IMR-90 (cell line): Measurements from ENCODE around the gene SLC27A4. TPM values are rescaled to one million over a fixed set of nuclear protein-coding genes. Genes with fewer than 3 reads are reported as not detected.

Source experiments
- ATAC-seq: fragments of 200-7000 bp; cut with Tn5 transposase; 2 replicates; pipeline ENCODE4 v1.9.1; 2020; ENCODE audit warnings: low read depth, mild to moderate bottlenecking, moderate library complexity
- BruUV-seq: library from RNA; stranded (reverse); fragments of 400-500 nt; replicated peaks from 2 replicates; lab custom pipeline; 2021; lab: Mats Ljungman, UMichigan
- CTCF ChIA-PET: fragments of 300-600 bp; formaldehyde crosslinking; extraction: SDS; loops from one replicate; lab custom pipeline; 2021; ENCODE audit warnings: antibody characterized with exemption; lab: Yijun Ruan, JAX
- POLR2A ChIA-PET: fragments of 300-600 bp; sonication (Branson Sonifier 250); formaldehyde crosslinking; loops from one replicate; lab custom pipeline; 2022; ENCODE audit warnings: antibody characterized with exemption; ENCODE audit not compliant: unreplicated experiment; lab: Charles Lee
- DNase-seq: peaks from one replicate; pipeline ENCODE4 v3.0.0; 2013
- H2AFZ ChIP-seq: replicated peaks from 2 replicates; pipeline ENCODE3; 2013; ENCODE audit warnings: low read length, mild to moderate bottlenecking; ENCODE audit not compliant: poor library complexity
- H2AK5ac ChIP-seq: 2 replicates; pipeline ENCODE4 v1.6.1; 2013; ENCODE audit warnings: low read depth, low read length, inconsistent platforms
- H2AK9ac ChIP-seq: replicated peaks from 2 replicates; pipeline ENCODE3; 2013; ENCODE audit warnings: mild to moderate bottlenecking, low read depth, low read length, moderate library complexity; ENCODE audit not compliant: poor library complexity
- H2BK120ac ChIP-seq: 2 replicates; pipeline ENCODE4 v1.6.1; 2013; ENCODE audit warnings: low read depth, low read length, inconsistent platforms
- H2BK15ac ChIP-seq: 3 replicates; pipeline ENCODE4 v1.6.1; 2013; ENCODE audit warnings: low read depth, low read length, inconsistent platforms
- H2BK20ac ChIP-seq: 2 replicates; pipeline ENCODE4 v1.6.1; 2013; ENCODE audit warnings: low read depth, mild to moderate bottlenecking, inconsistent platforms, low read length, moderate library complexity
- H2BK5ac ChIP-seq: 2 replicates; pipeline ENCODE4 v1.6.1; 2013; ENCODE audit warnings: mild to moderate bottlenecking, low read depth, low read length, inconsistent platforms; ENCODE audit not compliant: poor library complexity, severe bottlenecking
- H3K14ac ChIP-seq: replicated peaks from 2 replicates; pipeline ENCODE4 v1.6.1; 2013; ENCODE audit warnings: low read depth, low read length, inconsistent platforms
- H3K18ac ChIP-seq: 2 replicates; pipeline ENCODE4 v1.6.1; 2013; ENCODE audit warnings: low read depth, low read length, control low read depth
- H3K23ac ChIP-seq: 2 replicates; pipeline ENCODE4 v1.6.1; 2013; ENCODE audit warnings: low read depth, low read length, inconsistent platforms
- H3K27ac ChIP-seq: 2 replicates; pipeline ENCODE4 v1.5.1; 2013; ENCODE audit warnings: mild to moderate bottlenecking, control low read depth, low read length; ENCODE audit not compliant: insufficient read depth
- H3K27me3 ChIP-seq: 2 replicates; pipeline ENCODE4 v1.6.1; 2013; ENCODE audit warnings: low read length; ENCODE audit not compliant: control insufficient read depth, insufficient read depth
- H3K36me3 ChIP-seq: 2 replicates; pipeline ENCODE4 v1.6.1; 2013; ENCODE audit warnings: low read length, mixed read lengths; ENCODE audit not compliant: control insufficient read depth, insufficient read depth
- H3K4ac ChIP-seq: 2 replicates; pipeline ENCODE4 v1.6.1; 2013; ENCODE audit warnings: low read depth, low read length, inconsistent platforms
- H3K4me1 ChIP-seq: 2 replicates; pipeline ENCODE4 v1.6.1; 2013; ENCODE audit warnings: low read length, mixed read lengths; ENCODE audit not compliant: control insufficient read depth, insufficient read depth
- H3K4me2 ChIP-seq: 2 replicates; pipeline ENCODE4 v1.6.1; 2013; ENCODE audit warnings: low read depth, mild to moderate bottlenecking, control low read depth, low read length, moderate library complexity
- H3K4me3 ChIP-seq: 2 replicates; pipeline ENCODE4 v1.5.1; 2013; ENCODE audit warnings: low read depth, mild to moderate bottlenecking, control low read depth, low read length, moderate library complexity; ENCODE audit not compliant: insufficient read depth
- H3K56ac ChIP-seq: 2 replicates; pipeline ENCODE4 v1.6.1; 2013; ENCODE audit warnings: low read length, inconsistent platforms; ENCODE audit not compliant: insufficient read depth; ENCODE audit errors: extremely low read depth
- H3K79me1 ChIP-seq, 2 experiments: 2 replicates each; pipeline ENCODE4 v1.6.1; 2013; ENCODE audit warnings: low read length in 2 of 2, inconsistent platforms in 1 of 2, low read depth in 1 of 2
- H3K9ac ChIP-seq: 2 replicates; pipeline ENCODE4 v1.6.1; 2013; ENCODE audit warnings: low read depth, low read length, control low read depth
- H3K9me1 ChIP-seq: 2 replicates; pipeline ENCODE4 v1.6.1; 2013; ENCODE audit warnings: low read length, inconsistent platforms; ENCODE audit not compliant: insufficient read depth
- H3K9me3 ChIP-seq: 2 replicates; pipeline ENCODE4 v1.6.1; 2013; ENCODE audit warnings: low read length; ENCODE audit not compliant: control insufficient read depth, insufficient read depth
- H4K20me1 ChIP-seq: 2 replicates; pipeline ENCODE4 v1.6.1; 2013; ENCODE audit warnings: low read length, inconsistent platforms; ENCODE audit not compliant: insufficient read depth
- H4K5ac ChIP-seq: 2 replicates; pipeline ENCODE4 v1.6.1; 2013; ENCODE audit warnings: mild to moderate bottlenecking, low read depth, low read length, control low read depth
- H4K8ac ChIP-seq, 2 experiments: 2 replicates each; pipeline ENCODE4 v1.6.1; 2013; ENCODE audit warnings: low read depth in 2 of 2, low read length in 2 of 2, control low read depth in 1 of 2, inconsistent platforms in 1 of 2
- H4K91ac ChIP-seq: 2 replicates; pipeline ENCODE4 v1.6.1; 2013; ENCODE audit warnings: low read depth, low read length, inconsistent platforms; ENCODE audit not compliant: insufficient read depth
- CEBPB ChIP-seq: IDR thresholded peaks from 2 replicates; pipeline ENCODE4 v1.6.1; 2012; ENCODE audit warnings: low read depth, low read length, improper control_type of control experiment
- ELK1 ChIP-seq: fragments of 150-350 bp; IDR thresholded peaks from 2 replicates; pipeline ENCODE4 v1.6.1; 2016; ENCODE audit warnings: low read depth, mild to moderate bottlenecking, low read length, moderate library complexity, borderline replicate concordance
- FOS ChIP-seq: fragments of 150-350 bp; IDR thresholded peaks from 2 replicates; pipeline ENCODE4 v1.6.1; 2016; ENCODE audit warnings: low read depth, low read length
- MAFK ChIP-seq: IDR thresholded peaks from 2 replicates; pipeline ENCODE4 v1.6.1; 2012; ENCODE audit warnings: low read depth, low read length, improper control_type of control experiment
- MXI1 ChIP-seq: IDR thresholded peaks from 2 replicates; pipeline ENCODE4 v1.6.1; 2012; ENCODE audit warnings: low read depth, mild to moderate bottlenecking, low read length, moderate library complexity, borderline replicate concordance
- NFE2L2 ChIP-seq: fragments of 150-350 bp; IDR thresholded peaks from 2 replicates; pipeline ENCODE4 v1.6.1; 2016; ENCODE audit warnings: low read depth, mild to moderate bottlenecking, low read length
- RCOR1 ChIP-seq: IDR thresholded peaks from 2 replicates; pipeline ENCODE4 v1.6.1; 2012; ENCODE audit warnings: mild to moderate bottlenecking, low read length, improper control_type of control experiment; ENCODE audit not compliant: insufficient replicate concordance
- USF2 ChIP-seq: fragments of 150-350 bp; IDR thresholded peaks from 2 replicates; pipeline ENCODE4 v1.6.1; 2017; ENCODE audit warnings: mild to moderate bottlenecking, antibody characterized with exemption, low read length, low read depth
- WGBS, 2 experiments: methylation state at CpG; one replicate each; pipeline versions ENCODE4 v1.1.5 to v1.1.7; 2013; ENCODE audit warnings: missing lambda C conversion rate in 2 of 2; ENCODE audit not compliant: insufficient read length in 1 of 2; ENCODE audit errors: extremely low coverage in 2 of 2; 5-methylcytosine and 5-hydroxymethylcytosine counted together
- dilution Hi-C: fragments of 300-500 bp; cut with HindIII; formaldehyde crosslinking; loops from one replicate; pipeline ENCODE4 v1.14.3; 2018; ENCODE audit warnings: low sequenced_read_pairs; ENCODE audit not compliant: unreplicated experiment
- in situ Hi-C: fragments of 300-500 bp; cut with MboI; formaldehyde crosslinking; loops from 3 replicates; pipeline ENCODE4 v1.14.3; 2019; ENCODE audit warnings: low sequenced_read_pairs, inconsistent platforms, mixed read lengths
- intact Hi-C: fragments of 100-400 bp; cut with micrococcal nuclease; formaldehyde crosslinking; loops from 2 replicates; pipeline ENCODE4 v1.10.0; 2022
- polyA plus RNA-seq, 3 experiments: library from polyadenylated mRNA; depleted of rRNA; stranded (reverse); fragments of >200 nt; gene quantifications; 2 replicates each; pipeline ENCODE4 v1.2.3, GENCODE V29; 2012; ENCODE audit warnings: low replicate concordance in 1 of 3
- total RNA-seq: library from RNA; depleted of rRNA; stranded (reverse); fragments of >200 nt; gene quantifications from 2 replicates; pipeline ENCODE4 v1.2.3, GENCODE V29; 2012
- TF ChIP-seq, protein P1 (sequence below): conservative IDR thresholded peaks from 2 replicates; pipeline ENCODE4 v1.5.1; 2012; ENCODE audit warnings: mild to moderate bottlenecking, low read depth, low read length, improper control_type of control experiment

SLC27A4 gene
- total and polyA plus RNA-seq, 2 of the 4 experiments (the other 2 are of a cell fraction) = 9.7 to 13.7 TPM

GRCh38 chr9:128405077-128405779 lies 64.9 kb downstream of the SLC27A4 start (continued):
- TF ChIP-seq MAFK = no peak

- CTCF ChIA-PET = interaction anchor here (1.5 kb wide), 1 partner anchor 111 kb away, joined by 3 read pairs; no protein-coding TSS in a partner anchor
- whole genome bisulfite sequencing, 2 experiments = no CpG with 5 or more reads among the region's 7 CpGs
- no peak overlapping the region for H3K56ac ChIP-seq
- H4K91ac ChIP-seq = no peak overlapping the region
- no TSS peak for BruUV-seq
- POLR2A ChIA-PET = no interaction called here
- no peak overlapping the region; the same call in 1 of the 2 replicates for H3K14ac ChIP-seq
- no peak for TF ChIP-seq FOS
- no peak for TF ChIP-seq ELK1
- no peak for TF ChIP-seq CEBPB
- TF ChIP-seq, protein P1, sequence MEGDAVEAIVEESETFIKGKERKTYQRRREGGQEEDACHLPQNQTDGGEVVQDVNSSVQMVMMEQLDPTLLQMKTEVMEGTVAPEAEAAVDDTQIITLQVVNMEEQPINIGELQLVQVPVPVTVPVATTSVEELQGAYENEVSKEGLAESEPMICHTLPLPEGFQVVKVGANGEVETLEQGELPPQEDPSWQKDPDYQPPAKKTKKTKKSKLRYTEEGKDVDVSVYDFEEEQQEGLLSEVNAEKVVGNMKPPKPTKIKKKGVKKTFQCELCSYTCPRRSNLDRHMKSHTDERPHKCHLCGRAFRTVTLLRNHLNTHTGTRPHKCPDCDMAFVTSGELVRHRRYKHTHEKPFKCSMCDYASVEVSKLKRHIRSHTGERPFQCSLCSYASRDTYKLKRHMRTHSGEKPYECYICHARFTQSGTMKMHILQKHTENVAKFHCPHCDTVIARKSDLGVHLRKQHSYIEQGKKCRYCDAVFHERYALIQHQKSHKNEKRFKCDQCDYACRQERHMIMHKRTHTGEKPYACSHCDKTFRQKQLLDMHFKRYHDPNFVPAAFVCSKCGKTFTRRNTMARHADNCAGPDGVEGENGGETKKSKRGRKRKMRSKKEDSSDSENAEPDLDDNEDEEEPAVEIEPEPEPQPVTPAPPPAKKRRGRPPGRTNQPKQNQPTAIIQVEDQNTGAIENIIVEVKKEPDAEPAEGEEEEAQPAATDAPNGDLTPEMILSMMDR = no peak
- no peak for TF ChIP-seq RCOR1
- no peak for TF ChIP-seq MXI1
- TF ChIP-seq NFE2L2 = no peak
- TF ChIP-seq USF2 = no peak
- no peaks in the 10 kb centered on the region for H3K79me1 ChIP-seq
- peaks cover 6% of the 10 kb centered on the region for H3K4me1 ChIP-seq
- intact Hi-C loops (no loop called here), in situ Hi-C loops (no loop called here), dilution Hi-C loops (no loop called here)
- no peak overlapping the region for H4K5ac ChIP-seq
- H2BK15ac ChIP-seq = no peak overlapping the region
- H4K8ac ChIP-seq = peak overlapping the region in 1 of 2 experiments; percentile 21; a peak in 1 of 4 replicates
- H3K4me3 ChIP-seq = no peak overlapping the region
- ATAC-seq = no peak
- H2BK20ac ChIP-seq = no peak overlapping the region
- H3K9me1 ChIP-seq = peaks cover 4% of the 10 kb centered on the region; the same call in 1 of the 2 replicates
- H3K18ac ChIP-seq = no peak overlapping the region
- H3K23ac ChIP-seq = no peak overlapping the region
- no peak overlapping the region for H3K9ac ChIP-seq
- H4K20me1 ChIP-seq = no peaks in the 10 kb centered on the region
- no peak overlapping the region for H3K27ac ChIP-seq
- DNase-seq = no peak
- H2AK9ac ChIP-seq = no peak overlapping the region
- H3K27me3 ChIP-seq = peaks cover 2% of the 10 kb centered on the region; the same call in 1 of the 2 replicates
- 0 out of 2 replicates have a peak overlapping the region, but pooled peaks have one; percentile 9 for H2BK120ac ChIP-seq
- no peak overlapping the region for H2AK5ac ChIP-seq
- no peak overlapping the region for H2BK5ac ChIP-seq
- no peaks in the 10 kb centered on the region for H3K9me3 ChIP-seq
- H3K36me3 ChIP-seq = no peaks in the 10 kb centered on the region
- H3K4ac ChIP-seq = no peak overlapping the region
- H2AFZ ChIP-seq = peak overlapping the region; percentile 53
- no peak overlapping the region for H3K4me2 ChIP-seq
These were observed 65.4 kb downstream of the SLC27A4 start for GRCh38 chr9:128405780-128406171.
